ENCODE data around the gene ETFA. TPM values are rescaled to one million over a fixed set of nuclear protein-coding genes. Genes with fewer than 3 reads are reported as not detected.
A peak's percentile ranks its signal among the peaks of the same experiment; 100 is the strongest.

Gene ETFA
- total and polyA plus RNA-seq, 2 experiments from 2014 or later: 175 to 185 TPM

DNA sequence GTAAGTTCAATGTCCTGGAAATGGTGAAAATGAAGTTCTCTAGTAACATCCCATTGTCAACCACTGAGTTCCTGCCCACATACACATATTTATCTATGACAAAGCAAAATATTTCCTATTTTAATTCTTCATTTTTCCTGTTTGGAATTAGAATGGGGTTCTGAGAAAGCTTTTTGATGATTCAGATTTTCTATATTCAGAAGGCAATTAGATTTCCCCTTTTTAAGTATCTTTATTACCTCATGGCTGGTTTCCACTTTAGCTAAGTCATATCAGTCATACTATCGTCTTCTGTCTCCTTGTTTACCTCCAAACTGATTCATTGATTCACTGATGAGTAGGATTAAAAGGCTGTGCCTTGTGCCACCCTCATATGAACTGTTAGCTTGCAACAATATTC lies 17.9 kb downstream of the ETFA start:
- no peak overlapping the region for H3K4me2 ChIP-seq
- no peak for DNase-seq (ENCODE audit: low spot score)
- H2AFZ ChIP-seq: no peak overlapping the region
- H3K27ac ChIP-seq: no peak overlapping the region
- H3K9me2 ChIP-seq (replicated peaks; ENCODE audit: insufficient read depth): no peaks in the 10 kb centered on the region
- H4K20me1 ChIP-seq (ENCODE audit: insufficient read depth, poor library complexity, severe bottlenecking): peaks cover 26% of the 10 kb centered on the region
- peaks cover 86% of the 10 kb centered on the region for H3K79me2 ChIP-seq
- no peak overlapping the region for H3K4me3 ChIP-seq
- H3K4me1 ChIP-seq (ENCODE audit: insufficient read depth): no peaks in the 10 kb centered on the region
- 89% methylated on average over 1 of the region's 1 CpG for WGBS (ENCODE audit: low lambda C conversion rate, missing lambda C conversion rate)
- H3K36me3 ChIP-seq (replicated peaks; ENCODE audit: insufficient read depth, low read depth): no peaks in the 10 kb centered on the region
- no peaks in the 10 kb centered on the region for H3K27me3 ChIP-seq
- TF ChIP-seq EZH2 (IDR thresholded peaks at IDR 0.05; ENCODE audit: borderline replicate concordance): no peak
- no peak for TF ChIP-seq CTCF (IDR thresholded peaks at IDR 0.05; ENCODE audit: poor library complexity)
- no peak for TF ChIP-seq EZH2phosphoT487 (IDR thresholded peaks at IDR 0.05; ENCODE audit: low read depth, severe bottlenecking, unreplicated experiment)
- H3K9me3 ChIP-seq (ENCODE audit: low read depth): no peaks in the 10 kb centered on the region

GRCh38 chr15:76289582-76289981 lies 21.7 kb downstream of the ETFA start:
- no peaks in the 10 kb centered on the region for H3K9me2 ChIP-seq (replicated peaks; ENCODE audit: insufficient read depth)
- DNase-seq (ENCODE audit: low spot score): no peak
- H3K79me2 ChIP-seq: peaks cover 60% of the 10 kb centered on the region
- no peak overlapping the region for H3K4me2 ChIP-seq
- H3K4me1 ChIP-seq (ENCODE audit: insufficient read depth): no peaks in the 10 kb centered on the region
- H3K27me3 ChIP-seq: no peaks in the 10 kb centered on the region
- no peaks in the 10 kb centered on the region for H3K36me3 ChIP-seq (replicated peaks; ENCODE audit: insufficient read depth, low read depth)
- no peak overlapping the region for H2AFZ ChIP-seq
- 83% methylated on average over 3 of the region's 3 CpGs for WGBS (ENCODE audit: low lambda C conversion rate, missing lambda C conversion rate)
- H4K20me1 ChIP-seq (ENCODE audit: insufficient read depth, poor library complexity, severe bottlenecking): peaks cover 7% of the 10 kb centered on the region
- no peak overlapping the region for H3K4me3 ChIP-seq
- TF ChIP-seq EZH2phosphoT487 (IDR thresholded peaks at IDR 0.05; ENCODE audit: low read depth, severe bottlenecking, unreplicated experiment) (no peak), EZH2 (IDR thresholded peaks at IDR 0.05; ENCODE audit: borderline replicate concordance) (no peak)
- H3K27ac ChIP-seq: no peak overlapping the region
- H3K9me3 ChIP-seq (ENCODE audit: low read depth): no peaks in the 10 kb centered on the region

- Histone ChIP-seq H2AFZ (no peak overlapping the region), H3K9me2 (replicated peaks; ENCODE audit: insufficient read depth) (no peaks in the 10 kb centered on the region), H3K36me3 (replicated peaks; ENCODE audit: insufficient read depth, low read depth) (no peaks in the 10 kb centered on the region), H3K4me1 (ENCODE audit: insufficient read depth) (no peaks in the 10 kb centered on the region), H3K9me3 (ENCODE audit: low read depth) (no peaks in the 10 kb centered on the region), H3K4me3 (no peak overlapping the region), H3K4me2 (no peak overlapping the region), H3K27me3 (no peaks in the 10 kb centered on the region), H3K27ac (no peak overlapping the region), H4K20me1 (ENCODE audit: insufficient read depth, poor library complexity, severe bottlenecking) (peaks cover 2% of the 10 kb centered on the region), H3K79me2 (peaks cover 29% of the 10 kb centered on the region)
- TF ChIP-seq EZH2 (IDR thresholded peaks at IDR 0.05; ENCODE audit: borderline replicate concordance) (no peak), EZH2phosphoT487 (IDR thresholded peaks at IDR 0.05; ENCODE audit: low read depth, severe bottlenecking, unreplicated experiment) (no peak), CTCF (IDR thresholded peaks at IDR 0.05; ENCODE audit: poor library complexity) (no peak)
- WGBS (ENCODE audit: low lambda C conversion rate, missing lambda C conversion rate): 90% methylated on average over 4 of the region's 4 CpGs
- DNase-seq (ENCODE audit: low spot score): no peak
These were observed 24.9 kb downstream of the ETFA start for GRCh38 chr15:76286271-76286879.

- TF ChIP-seq EZH2 (IDR thresholded peaks at IDR 0.05; ENCODE audit: borderline replicate concordance): no peak
- no peak for TF ChIP-seq EZH2phosphoT487 (IDR thresholded peaks at IDR 0.05; ENCODE audit: low read depth, severe bottlenecking, unreplicated experiment)
- peak; percentile 38 for TF ChIP-seq CTCF (IDR thresholded peaks at IDR 0.05; ENCODE audit: poor library complexity)
- Histone ChIP-seq H3K4me1 (ENCODE audit: insufficient read depth) (no peaks in the 10 kb centered on the region), H3K4me2 (no peak overlapping the region), H3K27me3 (no peaks in the 10 kb centered on the region), H4K20me1 (ENCODE audit: insufficient read depth, poor library complexity, severe bottlenecking) (peaks cover under 1% of the 10 kb centered on the region), H3K4me3 (no peak overlapping the region), H2AFZ (no peak overlapping the region), H3K36me3 (replicated peaks; ENCODE audit: insufficient read depth, low read depth) (no peaks in the 10 kb centered on the region), H3K9me2 (replicated peaks; ENCODE audit: insufficient read depth) (no peaks in the 10 kb centered on the region), H3K27ac (no peak overlapping the region), H3K9me3 (ENCODE audit: low read depth) (no peaks in the 10 kb centered on the region), H3K79me2 (peaks cover 20% of the 10 kb centered on the region)
- WGBS (ENCODE audit: low lambda C conversion rate, missing lambda C conversion rate): 97% methylated on average over 1 of the region's 1 CpG
- DNase-seq (ENCODE audit: low spot score): no peak
These were observed 25.9 kb downstream of the ETFA start for GRCh38 chr15:76285241-76285825.

Measured in hepatocyte (in vitro differentiated cells).